Effector CD8-positive, alpha-beta T cell (primary cell): ENCODE measurements around the gene ERMP1.
"Not testable (repeated sequence)": the region's sequence is repeated elsewhere in the genome, so short reads cannot be mapped to it uniquely, and the experiment has no call there.

Source experiments
- DNase-seq: peaks from one replicate; lab custom pipeline; 2025; lab: John Stamatoyannopoulos, UW

The ERMP1 gene

DNA sequence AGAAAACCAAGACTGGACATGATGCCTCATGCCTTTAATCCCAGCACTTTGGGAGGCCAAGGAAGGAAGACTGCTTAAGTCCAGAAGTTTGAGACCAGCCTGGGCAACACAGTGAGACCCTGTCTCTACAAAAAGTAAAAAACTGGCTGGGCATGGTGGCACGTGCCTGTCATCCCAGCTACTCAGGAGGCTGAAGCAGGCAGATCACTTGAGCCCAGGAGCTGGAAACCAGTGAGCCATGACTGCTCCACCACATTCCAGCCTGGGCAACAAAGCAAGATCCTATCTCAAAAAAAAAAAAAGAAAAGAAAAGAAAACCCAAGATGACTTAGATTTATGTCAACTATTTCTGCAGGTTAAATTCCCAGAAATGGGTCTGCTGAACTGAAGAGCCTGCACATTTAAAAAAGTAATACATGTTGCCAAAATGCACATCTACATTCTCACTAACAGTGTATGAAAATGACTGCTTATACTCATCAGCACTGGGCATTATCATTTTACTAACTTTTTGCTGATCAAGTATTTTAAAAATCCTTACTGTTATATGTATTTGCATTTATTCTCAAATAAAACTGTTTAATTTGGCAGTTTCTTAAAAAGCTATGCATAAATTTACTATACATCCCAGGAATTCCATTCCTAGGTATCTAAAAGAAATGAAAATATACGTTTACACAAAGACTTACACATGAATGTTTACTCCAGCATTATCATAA, 14.3 kb downstream of the ERMP1 start:
- DNase-seq: no peak

DNA sequence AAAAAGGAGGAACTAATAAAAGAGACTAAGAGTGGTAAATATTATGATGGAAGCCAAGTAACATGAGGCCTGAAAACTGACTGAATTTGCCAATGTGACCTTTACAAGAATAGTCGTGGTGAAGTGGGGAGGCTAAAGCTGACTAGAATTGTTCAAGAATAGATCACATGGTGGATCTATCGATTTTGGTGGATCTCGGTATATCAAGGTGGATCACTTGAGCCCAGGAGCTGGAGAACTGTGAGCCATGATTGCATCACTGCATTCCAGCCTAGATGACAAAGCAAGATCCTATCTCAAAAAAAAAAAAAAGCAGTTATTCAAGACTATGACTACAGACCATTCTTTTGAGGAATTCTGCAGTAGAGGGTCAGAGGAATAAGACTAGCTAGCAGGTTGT, 15.1 kb downstream of the ERMP1 start:
- no peak for DNase-seq

DNA sequence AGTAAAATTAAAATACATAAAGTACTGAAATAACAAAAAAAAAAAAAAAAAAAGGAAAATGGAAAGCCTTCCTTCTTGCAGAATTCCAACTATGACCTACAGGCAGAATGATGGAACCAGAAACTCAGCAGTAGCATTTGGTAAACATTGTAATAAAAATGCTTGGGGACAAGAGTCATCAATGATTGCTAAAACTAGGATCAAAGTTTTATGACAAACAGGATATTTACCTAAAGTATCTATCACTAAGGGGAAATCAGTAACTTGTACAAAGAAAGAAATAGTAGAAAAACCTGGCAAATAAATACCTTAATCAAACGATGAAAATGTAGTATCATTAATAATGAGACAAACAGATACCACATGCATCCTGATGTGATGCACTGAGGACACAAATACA, 17.5 kb downstream of the ERMP1 start:
- no peak for DNase-seq

DNA sequence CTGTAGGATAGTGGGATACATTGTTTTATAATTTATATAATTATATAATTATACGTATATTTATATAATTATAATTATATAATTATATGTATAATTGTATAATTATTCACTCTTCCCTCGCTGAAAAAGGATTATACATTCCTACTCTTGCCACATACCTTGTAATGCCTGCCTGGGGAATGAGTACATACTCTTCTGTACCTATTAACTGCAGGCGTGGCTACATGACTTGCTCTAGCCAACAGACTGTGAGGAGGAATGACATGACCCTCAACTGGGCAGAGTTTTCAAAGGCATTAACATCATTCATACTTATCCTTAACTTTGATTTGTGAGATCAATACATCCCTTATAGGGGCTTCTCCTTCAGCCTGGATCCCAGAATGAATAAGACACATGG, 19.1 kb downstream of the ERMP1 start:
- no peak for DNase-seq

- DNase-seq: no peak
Measured at GRCh38 chr9:5811751-5812150, 21.2 kb downstream of the ERMP1 start.

- no peak for DNase-seq
Measured at GRCh38 chr9:5805478-5805877, 27.4 kb downstream of the ERMP1 start.

DNA sequence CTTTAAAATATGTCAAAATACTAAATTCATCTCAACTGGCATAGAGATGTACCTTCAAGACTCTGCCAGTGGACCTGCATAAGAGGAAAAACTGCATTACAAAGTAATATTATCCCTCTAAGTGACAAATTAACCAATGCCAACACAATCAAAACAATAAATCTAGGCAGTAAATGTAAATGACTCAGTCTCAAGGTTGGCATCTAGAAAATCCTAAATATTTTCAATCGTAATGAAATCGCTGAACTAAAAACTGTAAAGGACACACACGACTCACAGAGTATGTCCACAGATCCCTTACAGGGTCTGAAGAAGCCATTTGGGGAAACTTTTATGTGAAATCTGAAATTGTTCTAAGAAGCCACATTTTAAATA, 31.2 kb downstream of the ERMP1 start:
- DNase-seq: no peak

GRCh38 chr9:5800969-5801738, 31.8 kb downstream of the ERMP1 start:
- DNase-seq: no peak

- DNase-seq: not testable (repeated sequence)
Measured at GRCh38 chr9:5800378-5800777, 32.5 kb downstream of the ERMP1 start.

DNA sequence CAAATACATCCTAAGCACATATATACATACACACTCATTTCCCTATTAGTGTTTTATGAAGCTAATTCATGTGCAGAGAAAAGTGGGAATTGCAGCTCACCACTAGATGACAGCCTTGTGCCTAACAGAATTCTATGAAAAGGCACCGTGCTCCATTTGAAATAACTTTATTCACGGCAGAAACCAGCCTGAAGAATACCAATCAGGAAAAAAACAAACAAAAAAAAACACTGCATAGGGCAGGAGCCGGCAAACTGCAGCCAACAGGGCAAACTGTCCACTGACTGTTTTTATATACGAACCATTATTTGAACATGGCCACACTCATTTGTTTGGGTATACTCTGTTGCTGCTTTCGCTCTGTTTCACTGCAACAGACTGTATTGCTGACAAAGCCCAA, 33.6 kb downstream of the ERMP1 start:
- DNase-seq: no peak

GRCh38 chr9:5798581-5798980, 34.3 kb downstream of the ERMP1 start:
- no peak for DNase-seq

GRCh38 chr9:5796298-5796697, 36.6 kb downstream of the ERMP1 start:
- no peak for DNase-seq

GRCh38 chr9:5793812-5794211, 39.1 kb downstream of the ERMP1 start:
- DNase-seq: no peak

- no peak for DNase-seq
Measured at GRCh38 chr9:5791870-5792269, 41.0 kb downstream of the ERMP1 start.

DNA sequence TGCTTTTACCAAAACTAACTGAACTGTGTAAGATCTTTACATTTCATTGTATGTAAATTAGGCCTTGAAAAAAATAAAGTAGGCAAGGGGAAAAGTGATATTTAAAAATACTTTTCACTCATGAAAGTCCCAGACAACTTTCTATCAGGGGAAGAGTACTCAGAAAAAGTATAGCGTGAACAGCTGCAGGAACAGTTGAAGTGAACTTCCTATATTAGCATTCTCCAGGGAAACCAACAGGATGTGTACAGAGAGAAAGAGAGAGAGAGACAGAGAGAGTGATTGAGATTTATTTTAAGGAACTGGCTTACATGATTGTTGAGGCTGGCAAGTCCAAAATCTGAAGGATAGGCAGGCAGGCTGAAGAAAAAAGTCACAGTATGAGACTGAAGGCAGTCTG, 42.0 kb downstream of the ERMP1 start:
- no peak for DNase-seq

DNA sequence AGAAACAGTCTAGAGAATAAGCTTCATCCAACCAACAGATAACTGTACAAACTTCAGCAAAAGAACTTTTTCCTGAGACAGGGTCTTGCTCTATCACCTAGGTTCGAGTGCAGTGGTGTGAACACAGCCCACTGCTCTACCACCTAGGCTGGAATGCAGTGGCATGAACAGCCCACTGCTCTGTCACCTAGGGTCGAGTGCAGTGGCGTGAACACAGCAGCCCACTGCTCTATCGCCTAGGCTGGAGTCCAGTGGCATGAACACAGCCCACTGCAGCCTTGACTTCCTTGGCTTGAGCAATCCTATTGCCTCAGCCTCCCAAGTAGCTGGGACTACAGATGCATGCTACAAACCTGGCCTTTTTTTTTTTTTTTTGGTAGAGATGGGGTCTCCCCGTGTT, 43.4 kb downstream of the ERMP1 start:
- no peak for DNase-seq

DNA sequence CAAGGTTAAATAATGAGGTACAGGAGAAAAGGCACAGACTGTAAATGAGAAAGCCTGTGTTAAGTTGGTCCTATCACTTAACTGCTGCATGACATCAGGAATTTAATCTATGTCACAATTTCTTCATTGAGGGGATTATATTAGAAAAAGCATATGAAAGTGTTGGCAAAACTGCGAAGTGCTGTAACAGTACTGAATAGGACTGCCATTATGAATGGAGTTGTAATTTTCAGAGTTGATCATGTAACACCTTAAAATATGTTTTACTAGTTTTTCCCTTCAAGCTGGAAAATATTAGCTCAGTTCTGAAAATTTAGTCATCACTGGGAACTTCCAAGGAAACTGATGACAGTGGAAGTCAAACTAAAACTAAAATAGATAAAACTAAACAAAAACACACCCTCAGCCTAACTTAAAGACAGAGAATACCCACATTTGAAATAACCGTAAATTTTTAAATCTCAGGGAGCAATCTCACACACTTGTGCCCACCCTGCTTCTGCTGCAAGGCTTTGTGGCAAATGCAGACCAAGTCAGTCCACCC, 45.1 kb downstream of the ERMP1 start:
- DNase-seq: no peak

GRCh38 chr9:5787220-5787619, 45.7 kb downstream of the ERMP1 start:
- DNase-seq: no peak

GRCh38 chr9:5786370-5787127, 46.4 kb downstream of the ERMP1 start:
- DNase-seq: no peak

DNA sequence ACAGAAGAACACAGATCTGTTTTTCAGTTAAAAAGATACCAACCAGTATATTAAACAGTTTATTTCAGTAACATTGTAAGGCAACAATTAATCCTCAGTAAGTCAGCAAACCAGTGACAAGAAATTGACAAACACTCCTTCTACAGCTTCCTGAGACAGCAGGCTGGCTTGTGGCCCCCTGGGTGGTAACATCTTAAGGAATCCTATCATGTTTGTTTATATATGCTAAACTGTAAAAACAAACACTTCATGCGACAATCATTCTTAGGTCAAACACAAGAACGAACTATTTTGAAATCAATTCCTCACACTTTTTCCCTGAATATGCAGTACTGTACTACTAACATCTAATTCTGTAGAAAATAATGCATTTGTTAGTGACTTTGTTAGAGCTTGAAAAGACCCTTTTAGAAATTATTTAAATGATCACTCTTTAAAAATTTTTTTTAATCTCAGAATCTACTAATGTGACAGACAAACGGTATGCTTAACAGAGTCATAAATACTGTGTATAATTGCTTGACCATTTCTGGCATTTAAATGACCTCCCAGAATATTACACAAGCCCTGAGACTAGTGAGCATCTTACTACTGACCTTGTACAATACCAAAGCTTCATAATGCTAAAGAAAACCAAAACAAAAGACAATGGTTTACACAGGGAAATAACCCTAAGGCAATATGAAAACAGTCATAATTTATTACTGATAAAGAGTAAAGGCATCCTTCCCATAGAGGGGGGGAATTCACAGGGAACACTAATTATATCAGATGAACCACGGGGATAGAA, 48.2 kb downstream of the ERMP1 start:
- DNase-seq: no peak

DNA sequence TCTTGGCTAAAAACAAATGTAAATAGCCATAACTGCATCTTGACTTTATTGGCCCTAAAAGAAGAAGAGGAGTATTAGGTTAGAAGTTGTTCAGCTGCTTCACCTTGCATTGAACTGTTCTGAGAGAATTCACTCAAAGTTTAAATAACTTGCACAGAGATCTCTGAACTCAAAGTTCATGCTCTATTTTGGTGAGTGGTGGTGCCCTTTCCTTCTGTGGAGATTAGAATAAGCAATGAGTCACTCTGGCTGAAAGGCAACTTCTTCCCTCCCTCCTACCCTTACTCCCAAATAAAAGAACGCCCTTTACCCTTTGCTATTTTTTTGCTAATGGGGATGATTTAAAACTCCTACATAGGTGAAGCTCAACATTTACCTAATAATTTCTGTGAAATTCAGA, 48.9 kb downstream of the ERMP1 start:
- no peak for DNase-seq

DNA sequence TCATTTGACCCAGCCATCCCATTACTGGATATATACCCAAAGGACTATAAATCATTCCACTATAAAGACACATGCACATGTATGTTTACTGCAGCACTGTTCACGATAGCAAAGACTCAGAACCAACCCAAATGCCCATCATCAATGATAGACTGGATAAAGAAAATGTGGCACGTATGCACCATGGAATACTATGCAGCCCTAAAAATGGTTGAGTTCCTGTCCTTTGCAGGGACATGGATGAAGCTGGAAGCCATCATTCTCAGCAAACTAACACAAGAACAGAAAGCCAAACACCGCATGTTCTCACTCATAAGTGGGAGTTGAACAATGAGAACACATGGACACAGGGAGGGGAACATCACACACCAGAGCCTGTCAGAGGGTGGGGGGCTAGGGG, 49.5 kb downstream of the ERMP1 start:
- not testable (repeated sequence) for DNase-seq
